ENCODE measurements around the gene FASTKD3. TPM values are rescaled to one million over a fixed set of nuclear protein-coding genes. Genes with fewer than 3 reads are reported as not detected.

FASTKD3 gene
- total RNA-seq, 1 experiment from 2014 or later = 12.0 TPM

DNA sequence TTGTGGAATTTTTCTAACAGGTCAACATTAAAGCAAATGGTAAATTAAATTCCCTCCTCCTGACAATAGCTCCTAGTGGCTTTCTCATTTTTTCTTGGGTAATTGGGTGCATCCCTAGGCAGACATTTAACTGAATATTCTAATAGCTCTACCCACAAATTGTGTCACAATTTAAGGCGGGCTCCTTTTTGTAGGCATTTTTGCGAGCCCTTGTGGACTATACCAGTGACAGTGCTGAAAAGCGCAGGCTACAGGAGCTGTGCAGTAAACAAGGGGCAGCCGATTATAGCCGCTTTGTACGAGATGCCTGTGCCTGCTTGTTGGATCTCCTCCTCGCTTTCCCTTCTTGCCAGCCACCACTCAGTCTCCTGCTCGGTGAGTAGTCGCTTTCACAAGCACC, 20.1 kb upstream of the FASTKD3 start:
- H3K36me3 ChIP-seq (ENCODE audit: control insufficient read depth in 1 of 2, insufficient read depth in 2 of 2, low read length in 2 of 2) = peaks cover 40 to 58% of the 10 kb centered on the region in 2 experiments; a peak in 3 of 4 replicates
- H3K4me1 ChIP-seq (ENCODE audit: control insufficient read depth in 1 of 2, insufficient read depth in 2 of 2, low read length in 2 of 2) = no peaks in the 10 kb centered on the region
- no peaks in the 10 kb centered on the region for H3K9me2 ChIP-seq (ENCODE audit: insufficient read depth)
- peaks cover 8% of the 10 kb centered on the region; the same call in 1 of the 2 replicates for H4K20me1 ChIP-seq (ENCODE audit: insufficient read depth)
- ChIA-PET RAD21 (ENCODE audit: low non-redundant PET in 1 of 2, low total read pairs in 2 of 2, uncharacterized antibody in 2 of 2, unreplicated experiment in 2 of 2) (no interaction called here), POLR2A (no interaction called here), CTCF (no interaction called here)
- no peak overlapping the region for H3K27ac ChIP-seq (ENCODE audit: low read depth, low read length)
- H3K4me3 ChIP-seq (replicated peaks in 1 of 2; ENCODE audit: low read depth in 1 of 2, low read length in 2 of 2) = no peak overlapping the region
- no peak overlapping the region for H3K9ac ChIP-seq (ENCODE audit: low read length)
- no peak overlapping the region for H3K4me2 ChIP-seq (ENCODE audit: low read length)
- peaks cover 18% of the 10 kb centered on the region for H3K79me2 ChIP-seq (ENCODE audit: insufficient read depth, low read length)
- ATAC-seq (no peak), DNase-seq (ENCODE audit: low read depth, low spot score) (no peak)
- H3K9me3 ChIP-seq (ENCODE audit: control insufficient read depth in 1 of 2, insufficient read depth in 1 of 2, low read depth in 1 of 2, low read length in 2 of 2) = no peaks in the 10 kb centered on the region
- no TSS peak for BruUV-seq (replicated peaks)
- intact Hi-C loops (cut with micrococcal nuclease) = no loop called here
- no peaks in the 10 kb centered on the region for H3K27me3 ChIP-seq (ENCODE audit: insufficient read depth, low read length)
- no peak for TF ChIP-seq MAX (IDR thresholded peaks at IDR 0.05)
- no peak for TF ChIP-seq FOSL1 (IDR thresholded peaks at IDR 0.05; ENCODE audit: low read depth)
- no peak for TF ChIP-seq EGR1 (IDR thresholded peaks at IDR 0.05; ENCODE audit: low read depth)
- no peak for TF ChIP-seq SRF (IDR thresholded peaks at IDR 0.05; ENCODE audit: low read depth)
- no peak for TF ChIP-seq SP1 (IDR thresholded peaks at IDR 0.05; ENCODE audit: low read depth)
- TF ChIP-seq EZH2phosphoT487 (IDR thresholded peaks at IDR 0.05; ENCODE audit: borderline replicate concordance) = no peak
- no peak for TF ChIP-seq CBX3 (IDR thresholded peaks at IDR 0.05; ENCODE audit: low read depth)
- no peak for TF ChIP-seq CEBPB (IDR thresholded peaks at IDR 0.05; ENCODE audit: low read depth)
- TF ChIP-seq RAD21 (IDR thresholded peaks at IDR 0.05; ENCODE audit: low read depth) = no peak
- no peak for TF ChIP-seq JUND (IDR thresholded peaks at IDR 0.05)
- no peak for TF ChIP-seq ZBTB33 (IDR thresholded peaks at IDR 0.05; ENCODE audit: extremely low read depth, insufficient replicate concordance, low read length)
- TF ChIP-seq ELF1 (IDR thresholded peaks at IDR 0.05; ENCODE audit: borderline replicate concordance, low read depth) = no peak
- TF ChIP-seq REST (IDR thresholded peaks at IDR 0.05; ENCODE audit: low read depth) = no peak
- TF ChIP-seq, protein P1, sequence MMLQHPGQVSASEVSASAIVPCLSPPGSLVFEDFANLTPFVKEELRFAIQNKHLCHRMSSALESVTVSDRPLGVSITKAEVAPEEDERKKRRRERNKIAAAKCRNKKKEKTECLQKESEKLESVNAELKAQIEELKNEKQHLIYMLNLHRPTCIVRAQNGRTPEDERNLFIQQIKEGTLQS (IDR thresholded peaks at IDR 0.05) = no peak
- TF ChIP-seq ZFX (IDR thresholded peaks at IDR 0.05) = no peak
- TF ChIP-seq TCF7L2 (IDR thresholded peaks at IDR 0.05; ENCODE audit: borderline replicate concordance, extremely low read depth, insufficient read depth, insufficient read length) = no peak
- TF ChIP-seq SIN3A (IDR thresholded peaks at IDR 0.05; ENCODE audit: low read depth) = no peak
- TF ChIP-seq POLR2A (IDR thresholded peaks at IDR 0.05; ENCODE audit: borderline replicate concordance, extremely low read depth, insufficient read depth, insufficient read length) = no peak
- no peak for TF ChIP-seq ZNF274 (IDR thresholded peaks at IDR 0.05; ENCODE audit: low read depth, low read length)
- H2AFZ ChIP-seq (ENCODE audit: low read depth, low read length, poor library complexity, severe bottlenecking) = no peak overlapping the region
